ENCODE results near the gene BCL6.

DNA sequence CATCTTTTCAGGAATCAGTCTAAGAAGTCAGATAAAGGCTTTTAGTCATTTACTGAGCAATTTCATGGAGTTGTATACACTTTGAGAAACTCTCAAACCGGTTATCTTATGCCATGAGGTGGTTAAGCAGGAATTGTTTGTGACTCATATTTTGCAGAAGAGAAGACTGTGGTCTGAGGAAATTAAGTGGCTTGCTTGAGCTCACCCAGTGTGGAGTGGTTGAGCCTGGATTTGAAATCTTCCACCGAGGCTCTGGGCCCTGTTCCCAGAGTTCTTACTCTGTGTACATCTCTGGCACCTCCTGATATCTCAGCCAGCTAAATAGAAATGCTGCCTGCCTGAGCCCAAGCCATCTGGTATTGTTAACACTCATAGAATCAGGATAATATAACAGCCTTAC is 37.8 kb upstream of the BCL6 start:
- TF ChIP-seq RCOR1 (conservative IDR thresholded peaks at IDR 0.05; ENCODE audit: low read depth, low read length) (no peak), NRF1 (conservative IDR thresholded peaks at IDR 0.05; ENCODE audit: low read depth, low read length) (no peak), TAF1 (IDR thresholded peaks at IDR 0.05; ENCODE audit: borderline replicate concordance, low read depth, low read length) (no peak), JUND (IDR thresholded peaks at IDR 0.05; ENCODE audit: low read depth, low read length) (no peak), STAT3 (IDR thresholded peaks at IDR 0.05; ENCODE audit: low read depth, low read length) (no peak), CEBPB (IDR thresholded peaks at IDR 0.05; ENCODE audit: borderline replicate concordance in 1 of 2, low read depth in 2 of 2, low read length in 2 of 2) (no peak), MYC (IDR thresholded peaks at IDR 0.05; ENCODE audit: insufficient read depth, insufficient read length, insufficient replicate concordance, low read length, severe bottlenecking) (no peak), CREB1 (IDR thresholded peaks at IDR 0.05; ENCODE audit: low read depth) (no peak)
- TF ChIP-seq, protein P1, sequence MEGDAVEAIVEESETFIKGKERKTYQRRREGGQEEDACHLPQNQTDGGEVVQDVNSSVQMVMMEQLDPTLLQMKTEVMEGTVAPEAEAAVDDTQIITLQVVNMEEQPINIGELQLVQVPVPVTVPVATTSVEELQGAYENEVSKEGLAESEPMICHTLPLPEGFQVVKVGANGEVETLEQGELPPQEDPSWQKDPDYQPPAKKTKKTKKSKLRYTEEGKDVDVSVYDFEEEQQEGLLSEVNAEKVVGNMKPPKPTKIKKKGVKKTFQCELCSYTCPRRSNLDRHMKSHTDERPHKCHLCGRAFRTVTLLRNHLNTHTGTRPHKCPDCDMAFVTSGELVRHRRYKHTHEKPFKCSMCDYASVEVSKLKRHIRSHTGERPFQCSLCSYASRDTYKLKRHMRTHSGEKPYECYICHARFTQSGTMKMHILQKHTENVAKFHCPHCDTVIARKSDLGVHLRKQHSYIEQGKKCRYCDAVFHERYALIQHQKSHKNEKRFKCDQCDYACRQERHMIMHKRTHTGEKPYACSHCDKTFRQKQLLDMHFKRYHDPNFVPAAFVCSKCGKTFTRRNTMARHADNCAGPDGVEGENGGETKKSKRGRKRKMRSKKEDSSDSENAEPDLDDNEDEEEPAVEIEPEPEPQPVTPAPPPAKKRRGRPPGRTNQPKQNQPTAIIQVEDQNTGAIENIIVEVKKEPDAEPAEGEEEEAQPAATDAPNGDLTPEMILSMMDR (IDR thresholded peaks at IDR 0.05 in 2 of 3, conservative IDR thresholded peaks at IDR 0.05 in 1 of 3; ENCODE audit: control insufficient read depth in 2 of 3, extremely low read depth in 1 of 3, insufficient read depth in 1 of 3, low read depth in 3 of 3, low read length in 3 of 3) = no peak
- TF ChIP-seq, protein P2, sequence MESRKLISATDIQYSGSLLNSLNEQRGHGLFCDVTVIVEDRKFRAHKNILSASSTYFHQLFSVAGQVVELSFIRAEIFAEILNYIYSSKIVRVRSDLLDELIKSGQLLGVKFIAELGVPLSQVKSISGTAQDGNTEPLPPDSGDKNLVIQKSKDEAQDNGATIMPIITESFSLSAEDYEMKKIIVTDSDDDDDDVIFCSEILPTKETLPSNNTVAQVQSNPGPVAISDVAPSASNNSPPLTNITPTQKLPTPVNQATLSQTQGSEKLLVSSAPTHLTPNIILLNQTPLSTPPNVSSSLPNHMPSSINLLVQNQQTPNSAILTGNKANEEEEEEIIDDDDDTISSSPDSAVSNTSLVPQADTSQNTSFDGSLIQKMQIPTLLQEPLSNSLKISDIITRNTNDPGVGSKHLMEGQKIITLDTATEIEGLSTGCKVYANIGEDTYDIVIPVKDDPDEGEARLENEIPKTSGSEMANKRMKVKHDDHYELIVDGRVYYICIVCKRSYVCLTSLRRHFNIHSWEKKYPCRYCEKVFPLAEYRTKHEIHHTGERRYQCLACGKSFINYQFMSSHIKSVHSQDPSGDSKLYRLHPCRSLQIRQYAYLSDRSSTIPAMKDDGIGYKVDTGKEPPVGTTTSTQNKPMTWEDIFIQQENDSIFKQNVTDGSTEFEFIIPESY (IDR thresholded peaks at IDR 0.05) = no peak
